ENCODE results near the gene RTF1.

The RTF1 gene

GRCh38 chr15:41490355-41490754, 73.5 kb downstream of the RTF1 start:
- peak; percentile 95 for DNase-seq

- no peak for DNase-seq
Observed at GRCh38 chr15:41491889-41492288, 75.0 kb downstream of the RTF1 start.

GRCh38 chr15:41492597-41493204, 75.8 kb downstream of the RTF1 start:
- no peak for DNase-seq

GRCh38 chr15:41493205-41493901, 76.5 kb downstream of the RTF1 start, which contains the start of gene ITPKA:
Gene ITPKA, plus strand, starts transcription at chr15:41493874. Its CDS starts 54 bp downstream, at chr15:41493928.
- DNase-seq, result peak; percentile 69

- no peak for DNase-seq
Observed at GRCh38 chr15:41493902-41494189, 77.0 kb downstream of the RTF1 start.

GRCh38 chr15:41494190-41494921, 77.5 kb downstream of the RTF1 start:
- no peak for DNase-seq

- DNase-seq, result no peak
Observed at GRCh38 chr15:41494922-41495735, 78.2 kb downstream of the RTF1 start.

GRCh38 chr15:41495736-41496599, 79.1 kb downstream of the RTF1 start:
- DNase-seq, result no peak

GRCh38 chr15:41498657-41499056, 81.8 kb downstream of the RTF1 start:
- no peak for DNase-seq

GRCh38 chr15:41499109-41499851, 82.4 kb downstream of the RTF1 start:
- no peak for DNase-seq

- DNase-seq, result no peak
Observed at GRCh38 chr15:41501191-41501917, 84.5 kb downstream of the RTF1 start.

- no peak for DNase-seq
Observed at GRCh38 chr15:41501931-41502794, 85.3 kb downstream of the RTF1 start.

GRCh38 chr15:41502795-41503668, 86.1 kb downstream of the RTF1 start:
- no peak for DNase-seq

- DNase-seq, result no peak
Observed at GRCh38 chr15:41503669-41504010, 86.7 kb downstream of the RTF1 start.

GRCh38 chr15:41504751-41505492, 88.0 kb downstream of the RTF1 start:
- no peak for DNase-seq

- DNase-seq, result no peak
Observed at GRCh38 chr15:41505776-41506175, 88.9 kb downstream of the RTF1 start.

GRCh38 chr15:41506796-41507341, 90.0 kb downstream of the RTF1 start:
- DNase-seq, result no peak

GRCh38 chr15:41507820-41508290, 91.0 kb downstream of the RTF1 start:
- no peak for DNase-seq
